ENCODE results near the gene NOL6. TPM values are rescaled to one million over a fixed set of nuclear protein-coding genes. Genes with fewer than 3 reads are reported as not detected.
"Not testable (repeated sequence)": the region's sequence is repeated elsewhere in the genome, so short reads cannot be mapped to it uniquely, and the experiment has no call there.

NOL6 gene
- polyA plus RNA-seq (2012; ENCODE audit: low read depth, missing spikeins): 17.7 TPM

- FAIRE-seq (peak; percentile 96), DNase-seq (ENCODE audit: insufficient read length, low spot score) (peak; percentile 88)
- TF ChIP-seq TAF1 (IDR thresholded peaks at IDR 0.05; ENCODE audit: low read depth, low read length) (peak; percentile 68; the same call in 1 of the 2 replicates), PAX5 (IDR thresholded peaks at IDR 0.05; ENCODE audit: insufficient read depth, low read length, severe bottlenecking) (no peak), POLR2AphosphoS5 (IDR thresholded peaks at IDR 0.05; ENCODE audit: low read depth, low read length) (peak; percentile 72; the same call in 1 of the 2 replicates), POLR2A (IDR thresholded peaks at IDR 0.05; ENCODE audit: low read depth, low read length) (peak; percentile 83), POU2F2 (IDR thresholded peaks at IDR 0.05; ENCODE audit: low read depth, low read length) (no peak), SPI1 (IDR thresholded peaks at IDR 0.05; ENCODE audit: low read depth, low read length) (peak; percentile 76)
These were observed at the start of gene NOL6 for GRCh38 chr9:33473643-33474352. Gene NOL6, minus strand, starts transcription at chr9:33473924. Its CDS starts 82 bp downstream, at chr9:33473842.

DNA sequence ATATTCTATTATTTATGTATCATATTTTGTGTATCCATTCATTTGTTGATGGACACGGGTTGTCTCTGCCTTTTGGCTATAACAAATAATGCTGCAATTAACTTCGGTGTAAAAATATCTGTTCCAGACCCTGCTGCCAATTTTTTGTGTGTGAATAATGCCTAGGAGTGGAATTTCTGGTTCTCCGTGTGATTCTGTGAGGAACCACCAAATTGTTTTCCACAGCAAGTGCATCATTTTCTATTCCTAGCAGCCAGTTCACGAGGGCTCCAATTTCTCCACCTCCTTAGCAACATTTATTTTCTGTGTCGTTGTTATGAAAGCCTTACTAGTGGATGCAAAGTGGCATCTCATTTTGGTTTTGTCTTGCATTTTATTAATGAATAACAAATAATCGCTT lies 48.1 kb upstream of the NOL6 start:
- DNase-seq (ENCODE audit: insufficient read length, low spot score); FAIRE-seq: not testable (repeated sequence)

GRCh38 chr9:33517934-33518577 lies 44.3 kb upstream of the NOL6 start:
- FAIRE-seq; DNase-seq (ENCODE audit: insufficient read length, low spot score): not testable (repeated sequence)

DNA sequence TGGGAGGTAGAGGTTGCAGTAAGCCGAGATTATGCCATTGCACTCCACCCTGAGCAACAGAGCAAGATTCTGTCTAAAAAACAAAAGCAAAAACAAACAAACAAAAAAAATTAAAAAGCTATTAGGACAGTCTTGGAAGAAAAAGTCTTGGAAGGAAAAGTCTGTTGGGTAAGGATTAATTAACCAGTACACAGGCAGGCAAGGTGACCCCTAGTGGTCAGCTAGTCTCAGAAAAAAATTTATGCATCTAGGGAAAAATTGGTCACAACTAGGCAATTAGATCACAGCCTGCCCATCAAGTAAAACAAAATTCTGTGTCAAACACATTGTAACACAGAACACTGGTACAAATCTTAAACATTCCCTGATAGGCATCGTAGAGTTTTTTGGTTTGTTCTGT lies 43.6 kb upstream of the NOL6 start:
- TF ChIP-seq PAX5 (IDR thresholded peaks at IDR 0.05; ENCODE audit: insufficient read depth, low read length, severe bottlenecking) (no peak), POLR2A (IDR thresholded peaks at IDR 0.05; ENCODE audit: low read depth, low read length) (no peak), POLR2AphosphoS5 (IDR thresholded peaks at IDR 0.05; ENCODE audit: low read depth, low read length) (no peak), POU2F2 (IDR thresholded peaks at IDR 0.05; ENCODE audit: low read depth, low read length) (no peak), SPI1 (IDR thresholded peaks at IDR 0.05; ENCODE audit: low read depth, low read length) (no peak), TAF1 (IDR thresholded peaks at IDR 0.05; ENCODE audit: low read depth, low read length) (no peak)
- FAIRE-seq: peak; percentile 13
- DNase-seq (ENCODE audit: insufficient read length, low spot score): no peak

DNA sequence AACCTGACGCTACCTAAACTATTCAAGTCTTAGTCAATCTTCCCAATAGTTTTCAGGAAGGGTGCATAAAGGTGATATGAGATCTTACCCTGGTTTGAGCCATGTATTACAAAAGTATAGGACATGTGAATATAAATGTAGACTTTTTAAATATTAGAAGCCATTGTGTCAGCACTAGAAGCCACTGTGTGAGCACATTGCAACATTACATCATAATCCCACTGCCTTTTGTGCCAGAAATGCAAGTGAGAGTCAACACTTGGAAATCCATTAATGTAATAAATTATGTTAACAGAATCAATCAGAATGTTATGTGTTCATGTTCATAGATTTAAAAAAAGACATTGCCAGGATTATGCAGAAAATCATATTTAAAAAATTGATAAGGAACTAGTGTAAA lies 42.7 kb upstream of the NOL6 start:
- FAIRE-seq; DNase-seq (ENCODE audit: insufficient read length, low spot score): not testable (repeated sequence)

GRCh38 chr9:33515342-33515995 lies 41.7 kb upstream of the NOL6 start:
- DNase-seq (ENCODE audit: insufficient read length, low spot score); FAIRE-seq: not testable (repeated sequence)

- FAIRE-seq; DNase-seq (ENCODE audit: insufficient read length, low spot score): not testable (repeated sequence)
These were observed 38.8 kb upstream of the NOL6 start for GRCh38 chr9:33512535-33512934.

DNA sequence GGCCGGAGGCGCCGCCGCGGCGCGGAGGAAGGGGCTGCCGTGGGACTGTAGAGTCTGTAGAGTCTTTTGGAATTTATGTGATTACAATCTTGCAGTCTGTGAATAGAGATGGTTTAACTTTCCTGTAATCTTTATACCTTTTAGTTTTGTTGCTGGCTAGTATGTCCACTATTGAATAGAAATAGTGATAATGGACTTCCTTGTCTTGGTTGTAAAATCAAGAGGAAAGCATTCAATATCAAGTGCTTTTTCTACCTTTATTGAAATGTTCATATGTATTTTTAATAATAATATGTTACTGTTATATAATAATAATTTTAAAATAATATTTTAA lies 37.4 kb upstream of the NOL6 start:
- DNase-seq (ENCODE audit: insufficient read length, low spot score); FAIRE-seq: not testable (repeated sequence)
- 0 out of 2 replicates have a peak, but pooled peaks have one; percentile 18 for TF ChIP-seq TAF1 (IDR thresholded peaks at IDR 0.05; ENCODE audit: low read depth, low read length)

GRCh38 chr9:33510262-33511183 lies 36.8 kb upstream of the NOL6 start:
- no peak for FAIRE-seq
- DNase-seq (ENCODE audit: insufficient read length, low spot score): peak; percentile 4
- TF ChIP-seq POLR2AphosphoS5 (IDR thresholded peaks at IDR 0.05; ENCODE audit: low read depth, low read length) (no peak), TAF1 (IDR thresholded peaks at IDR 0.05; ENCODE audit: low read depth, low read length) (no peak; the same call in 1 of the 2 replicates), POLR2A (IDR thresholded peaks at IDR 0.05; ENCODE audit: low read depth, low read length) (no peak), SPI1 (IDR thresholded peaks at IDR 0.05; ENCODE audit: low read depth, low read length) (no peak)

- no peak for TF ChIP-seq POLR2A (IDR thresholded peaks at IDR 0.05; ENCODE audit: low read depth, low read length)
- TF ChIP-seq TAF1 (IDR thresholded peaks at IDR 0.05; ENCODE audit: low read depth, low read length): no peak
- TF ChIP-seq POU2F2 (IDR thresholded peaks at IDR 0.05; ENCODE audit: low read depth, low read length): no peak
- no peak for TF ChIP-seq PAX5 (IDR thresholded peaks at IDR 0.05; ENCODE audit: insufficient read depth, low read length, severe bottlenecking)
- TF ChIP-seq SPI1 (IDR thresholded peaks at IDR 0.05; ENCODE audit: low read depth, low read length): no peak
- TF ChIP-seq POLR2AphosphoS5 (IDR thresholded peaks at IDR 0.05; ENCODE audit: low read depth, low read length): no peak
- no peak for FAIRE-seq
- DNase-seq (ENCODE audit: insufficient read length, low spot score): no peak
These were observed 33.1 kb upstream of the NOL6 start for GRCh38 chr9:33506626-33507370.
